ENCODE measurements around the gene TSSK2.

- TF ChIP-seq, protein P1, sequence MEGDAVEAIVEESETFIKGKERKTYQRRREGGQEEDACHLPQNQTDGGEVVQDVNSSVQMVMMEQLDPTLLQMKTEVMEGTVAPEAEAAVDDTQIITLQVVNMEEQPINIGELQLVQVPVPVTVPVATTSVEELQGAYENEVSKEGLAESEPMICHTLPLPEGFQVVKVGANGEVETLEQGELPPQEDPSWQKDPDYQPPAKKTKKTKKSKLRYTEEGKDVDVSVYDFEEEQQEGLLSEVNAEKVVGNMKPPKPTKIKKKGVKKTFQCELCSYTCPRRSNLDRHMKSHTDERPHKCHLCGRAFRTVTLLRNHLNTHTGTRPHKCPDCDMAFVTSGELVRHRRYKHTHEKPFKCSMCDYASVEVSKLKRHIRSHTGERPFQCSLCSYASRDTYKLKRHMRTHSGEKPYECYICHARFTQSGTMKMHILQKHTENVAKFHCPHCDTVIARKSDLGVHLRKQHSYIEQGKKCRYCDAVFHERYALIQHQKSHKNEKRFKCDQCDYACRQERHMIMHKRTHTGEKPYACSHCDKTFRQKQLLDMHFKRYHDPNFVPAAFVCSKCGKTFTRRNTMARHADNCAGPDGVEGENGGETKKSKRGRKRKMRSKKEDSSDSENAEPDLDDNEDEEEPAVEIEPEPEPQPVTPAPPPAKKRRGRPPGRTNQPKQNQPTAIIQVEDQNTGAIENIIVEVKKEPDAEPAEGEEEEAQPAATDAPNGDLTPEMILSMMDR (IDR thresholded peaks at IDR 0.05; ENCODE audit: poor library complexity, severe bottlenecking), result no peak
- no peak for TF ChIP-seq EZH2 (IDR thresholded peaks at IDR 0.05; ENCODE audit: borderline replicate concordance, insufficient read depth, low read length, poor library complexity, severe bottlenecking)
- TF ChIP-seq MXI1 (conservative IDR thresholded peaks at IDR 0.05; ENCODE audit: poor library complexity, severe bottlenecking), result no peak
These were observed 49.8 kb upstream of the TSSK2 start for GRCh38 chr22:19081351-19081750.

Measured in neural cell (in vitro differentiated cells).